CD4-positive, alpha-beta T cell treated with Interleukin-17A for 1 hour (primary cell): ENCODE measurements around the gene ALAS1.

Experiments used
- DNase-seq: peaks from one replicate; pipeline ENCODE4 v3.0.0-alpha.2; 2020

Gene ALAS1

DNA sequence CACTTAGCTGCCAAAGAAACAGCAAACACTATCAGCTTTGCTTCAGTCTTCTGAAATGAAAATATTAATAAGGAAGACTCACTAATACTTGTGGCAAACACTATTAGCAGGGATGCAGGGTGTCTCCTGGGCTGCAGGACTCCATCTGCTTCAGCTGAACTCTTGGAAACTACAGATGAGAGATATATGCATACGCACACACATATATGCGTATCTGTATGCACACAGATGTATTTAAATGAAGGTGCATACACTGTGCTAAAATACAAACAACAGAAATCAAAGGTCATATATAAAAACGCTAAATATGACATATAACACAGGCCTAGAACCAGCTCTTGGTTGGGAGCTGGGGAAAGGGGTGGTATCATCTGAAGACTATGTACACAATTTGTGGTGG lies 58.2 kb downstream of the ALAS1 start:
- no peak for DNase-seq

- DNase-seq = no peak
These were observed 58.7 kb downstream of the ALAS1 start for GRCh38 chr3:52256622-52257021.

DNA sequence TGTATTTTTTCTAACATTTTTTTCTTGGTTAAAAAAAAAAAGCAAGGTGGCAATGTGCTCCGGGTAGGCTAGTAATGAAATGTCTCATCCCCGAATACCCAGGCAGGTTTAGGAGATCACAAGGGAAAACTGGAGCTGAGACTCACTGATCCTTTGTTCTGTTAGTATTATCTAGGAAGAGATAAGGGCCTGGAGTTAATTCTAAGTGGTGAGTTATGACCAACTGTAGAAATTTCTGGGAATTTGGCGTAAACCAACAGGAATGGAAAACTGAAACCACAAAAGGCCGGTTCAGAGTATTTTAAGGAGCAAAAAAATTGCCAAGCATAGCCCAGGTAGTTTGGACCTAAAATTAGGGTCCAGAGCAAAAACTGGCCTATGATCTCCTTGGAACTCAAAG lies 60.0 kb downstream of the ALAS1 start:
- DNase-seq = no peak

GRCh38 chr3:52259035-52259434 lies 61.1 kb downstream of the ALAS1 start:
- DNase-seq = no peak

DNA sequence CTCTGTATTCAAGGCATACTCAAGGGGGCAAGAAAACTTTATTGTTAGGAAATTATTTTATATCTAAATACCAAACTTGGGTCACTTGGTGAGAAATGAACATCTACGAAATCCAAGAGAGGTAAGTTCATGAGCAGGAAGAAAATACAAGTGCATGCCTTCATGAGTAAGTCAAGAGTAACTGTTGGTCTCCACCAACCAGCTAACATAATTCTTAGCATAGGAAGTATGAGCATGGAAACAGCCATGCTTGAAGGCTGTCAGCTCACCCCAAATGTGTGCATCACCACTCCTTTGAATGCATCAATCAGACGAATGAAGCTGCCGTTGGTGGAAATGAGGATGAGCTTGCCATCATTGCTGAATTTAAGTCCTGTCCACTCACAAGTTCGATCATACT lies 61.5 kb downstream of the ALAS1 start:
- DNase-seq = no peak

- DNase-seq = no peak
These were observed 64.5 kb downstream of the ALAS1 start for GRCh38 chr3:52262447-52262846.
